Astrocyte (in vitro differentiated cells and primary cell): ENCODE measurements around the gene C6orf89. TPM values are rescaled to one million over a fixed set of nuclear protein-coding genes. Genes with fewer than 3 reads are reported as not detected.
A peak's percentile ranks its signal among the peaks of the same experiment; 100 is the strongest.

Source experiments
- DNase-seq: peaks from one replicate; pipeline ENCODE4 v3.0.0-alpha.2; 2010; ENCODE audit warnings: low read depth
- FAIRE-seq: peaks from 2 replicates; lab custom pipeline; 2011; peaks lifted over from hg19 to GRCh38; lab: Jason Lieb, UNC
- H2AFZ ChIP-seq: 2 replicates; pipeline ENCODE4 v1.6.0; 2012; ENCODE audit warnings: low read depth, low read length, inconsistent platforms
- H3K27ac ChIP-seq: 2 replicates; pipeline ENCODE4 v1.5.1; 2011; ENCODE audit warnings: low read depth, low read length, inconsistent platforms
- H3K27me3 ChIP-seq: 2 replicates; pipeline ENCODE4 v1.6.0; 2011; ENCODE audit warnings: low read length, inconsistent platforms; ENCODE audit not compliant: insufficient read depth
- H3K36me3 ChIP-seq: 2 replicates; pipeline ENCODE4 v1.5.1; 2011; ENCODE audit warnings: low read length, inconsistent platforms; ENCODE audit not compliant: insufficient read depth
- H3K4me1 ChIP-seq: 2 replicates; pipeline ENCODE4 v1.5.1; 2011; ENCODE audit warnings: low read length, inconsistent platforms; ENCODE audit not compliant: insufficient read depth
- H3K4me2 ChIP-seq: 2 replicates; pipeline ENCODE4 v1.6.0; 2012; ENCODE audit warnings: low read length, inconsistent platforms
- H3K4me3 ChIP-seq: 2 replicates; pipeline ENCODE4 v1.5.1; 2011; ENCODE audit warnings: low read depth, mild to moderate bottlenecking, low read length, inconsistent platforms; ENCODE audit not compliant: insufficient read depth
- H3K79me2 ChIP-seq: 2 replicates; pipeline ENCODE4 v1.6.0; 2012; ENCODE audit warnings: mild to moderate bottlenecking, low read length, inconsistent platforms; ENCODE audit not compliant: insufficient read depth
- H3K9ac ChIP-seq: 2 replicates; pipeline ENCODE4 v1.6.0; 2012; ENCODE audit warnings: mild to moderate bottlenecking, low read length, inconsistent platforms
- H3K9me3 ChIP-seq: 2 replicates; pipeline ENCODE4 v1.5.1; 2012; ENCODE audit warnings: low read depth, mild to moderate bottlenecking, low read length, inconsistent platforms; ENCODE audit not compliant: insufficient read depth
- H4K20me1 ChIP-seq: 2 replicates; pipeline ENCODE4 v1.6.0; 2012; ENCODE audit warnings: low read length, inconsistent platforms; ENCODE audit not compliant: insufficient read depth
- H3K27ac Mint-ChIP-seq: one replicate; pipeline ENCODE4 v1.8.0; 2021; ENCODE audit warnings: mild to moderate bottlenecking, mixed read lengths; ENCODE audit not compliant: unreplicated experiment
- H3K27me3 Mint-ChIP-seq: one replicate; pipeline ENCODE4 v1.8.0; 2021; ENCODE audit warnings: low read depth, mixed read lengths; ENCODE audit not compliant: unreplicated experiment
- H3K36me3 Mint-ChIP-seq: one replicate; pipeline ENCODE4 v1.8.0; 2021; ENCODE audit warnings: low read depth, mixed read lengths; ENCODE audit not compliant: unreplicated experiment
- H3K4me1 Mint-ChIP-seq: one replicate; pipeline ENCODE4 v1.8.0; 2021; ENCODE audit warnings: low read depth, mixed read lengths; ENCODE audit not compliant: unreplicated experiment
- H3K4me3 Mint-ChIP-seq: one replicate; pipeline ENCODE4 v1.8.0; 2021; ENCODE audit warnings: mild to moderate bottlenecking, moderate library complexity, mixed read lengths; ENCODE audit not compliant: unreplicated experiment
- H3K9me3 Mint-ChIP-seq: one replicate; pipeline ENCODE4 v1.8.0; 2021; ENCODE audit warnings: mild to moderate bottlenecking, mixed read lengths; ENCODE audit not compliant: unreplicated experiment
- EZH2 ChIP-seq: IDR thresholded peaks from 2 replicates; pipeline ENCODE4 v1.6.1; 2012; ENCODE audit warnings: mild to moderate bottlenecking, low read length, inconsistent platforms; ENCODE audit not compliant: insufficient read depth
- total RNA-seq: library from RNA; stranded (reverse); gene quantifications from 2 replicates; pipeline ENCODE4 v1.2.1, GENCODE V29; 2021
- TF ChIP-seq, protein P1 (sequence below): IDR thresholded peaks from 2 replicates; pipeline ENCODE4 v1.5.1; 2011; ENCODE audit warnings: low read depth, mild to moderate bottlenecking, inconsistent platforms, low read length, moderate library complexity; ENCODE audit not compliant: insufficient read depth

The C6orf89 gene
- total RNA-seq, 1 donor from 2014 or later = 37.8 TPM

DNA sequence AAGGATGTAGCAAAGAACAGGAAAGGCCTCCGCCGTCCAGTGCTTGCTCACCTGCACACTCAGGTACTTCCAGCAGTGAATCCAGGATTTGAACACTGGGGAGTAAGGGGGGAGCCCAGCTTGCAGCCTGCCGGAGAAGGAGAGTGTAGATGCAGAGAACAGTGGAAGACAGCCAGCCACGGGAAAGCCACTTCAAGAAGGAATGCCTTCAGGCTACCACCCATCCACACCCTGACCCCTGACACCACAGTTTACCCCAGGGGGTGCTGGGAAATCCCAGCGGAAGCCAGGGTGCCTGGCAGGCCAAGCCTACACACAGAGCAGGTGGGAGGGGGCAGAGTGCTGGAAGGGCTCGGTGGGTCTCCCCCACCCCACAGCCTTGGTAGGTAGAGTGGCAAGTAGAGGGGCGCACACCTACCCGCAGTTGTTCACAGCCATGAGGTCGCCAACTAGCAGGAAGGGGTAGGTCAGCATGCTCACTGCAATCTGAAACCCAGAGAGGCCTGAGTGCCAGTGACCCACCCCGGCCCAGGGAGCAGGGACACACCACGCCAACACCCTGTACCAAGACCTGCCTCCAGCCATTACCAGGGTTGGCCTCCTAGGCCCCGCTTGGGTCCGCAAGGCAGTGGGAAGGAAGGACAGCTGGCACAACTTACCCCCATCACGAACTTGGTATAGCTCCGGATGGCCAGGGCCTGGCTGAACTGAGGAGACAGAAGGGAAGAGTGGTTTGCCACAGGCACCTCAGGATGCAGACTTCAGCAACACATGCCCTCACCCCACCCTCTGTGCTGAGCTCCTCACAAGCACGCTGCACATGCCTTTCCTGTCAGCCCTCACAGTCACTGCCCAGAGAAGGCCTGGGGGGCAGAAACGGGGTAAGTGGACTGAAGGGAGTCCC, 84.5 kb downstream of the C6orf89 start:
- Histone ChIP-seq H4K20me1 (peaks cover 53% of the 10 kb centered on the region), H3K79me2 (no peaks in the 10 kb centered on the region), H3K4me1 (no peaks in the 10 kb centered on the region), H3K4me2 (no peak overlapping the region), H3K4me3 (no peak overlapping the region), H3K27me3 (no peaks in the 10 kb centered on the region), H3K9me3 (no peaks in the 10 kb centered on the region), H3K27ac (no peak overlapping the region), H2AFZ (no peak overlapping the region), H3K9ac (no peak overlapping the region), H3K36me3 (peaks cover 63% of the 10 kb centered on the region)
- DNase-seq (no peak), FAIRE-seq (no peak)
- no peaks in the 10 kb centered on the region for H3K9me3 Mint-ChIP-seq
- H3K36me3 Mint-ChIP-seq = peaks cover 27% of the 10 kb centered on the region
- peak overlapping the region; percentile 82 for H3K27ac Mint-ChIP-seq
- peak overlapping the region; percentile 15 for H3K4me3 Mint-ChIP-seq
- TF ChIP-seq EZH2 = no peak
- no peaks in the 10 kb centered on the region for H3K27me3 Mint-ChIP-seq
- H3K4me1 Mint-ChIP-seq = peaks cover 6% of the 10 kb centered on the region

- Histone ChIP-seq H3K9me3 (no peaks in the 10 kb centered on the region), H3K27me3 (no peaks in the 10 kb centered on the region), H3K36me3 (peaks cover 70% of the 10 kb centered on the region), H3K4me2 (no peak overlapping the region), H3K4me1 (no peaks in the 10 kb centered on the region), H3K27ac (no peak overlapping the region), H3K79me2 (no peaks in the 10 kb centered on the region), H3K4me3 (no peak overlapping the region), H4K20me1 (peaks cover 62% of the 10 kb centered on the region), H2AFZ (no peak overlapping the region), H3K9ac (no peak overlapping the region)
- no peaks in the 10 kb centered on the region for H3K27me3 Mint-ChIP-seq
- FAIRE-seq (no peak), DNase-seq (no peak)
- no peak overlapping the region for H3K27ac Mint-ChIP-seq
- H3K4me1 Mint-ChIP-seq = peaks cover 6% of the 10 kb centered on the region
- no peak overlapping the region for H3K4me3 Mint-ChIP-seq
- no peaks in the 10 kb centered on the region for H3K9me3 Mint-ChIP-seq
- TF ChIP-seq EZH2 = no peak
- TF ChIP-seq, protein P1, sequence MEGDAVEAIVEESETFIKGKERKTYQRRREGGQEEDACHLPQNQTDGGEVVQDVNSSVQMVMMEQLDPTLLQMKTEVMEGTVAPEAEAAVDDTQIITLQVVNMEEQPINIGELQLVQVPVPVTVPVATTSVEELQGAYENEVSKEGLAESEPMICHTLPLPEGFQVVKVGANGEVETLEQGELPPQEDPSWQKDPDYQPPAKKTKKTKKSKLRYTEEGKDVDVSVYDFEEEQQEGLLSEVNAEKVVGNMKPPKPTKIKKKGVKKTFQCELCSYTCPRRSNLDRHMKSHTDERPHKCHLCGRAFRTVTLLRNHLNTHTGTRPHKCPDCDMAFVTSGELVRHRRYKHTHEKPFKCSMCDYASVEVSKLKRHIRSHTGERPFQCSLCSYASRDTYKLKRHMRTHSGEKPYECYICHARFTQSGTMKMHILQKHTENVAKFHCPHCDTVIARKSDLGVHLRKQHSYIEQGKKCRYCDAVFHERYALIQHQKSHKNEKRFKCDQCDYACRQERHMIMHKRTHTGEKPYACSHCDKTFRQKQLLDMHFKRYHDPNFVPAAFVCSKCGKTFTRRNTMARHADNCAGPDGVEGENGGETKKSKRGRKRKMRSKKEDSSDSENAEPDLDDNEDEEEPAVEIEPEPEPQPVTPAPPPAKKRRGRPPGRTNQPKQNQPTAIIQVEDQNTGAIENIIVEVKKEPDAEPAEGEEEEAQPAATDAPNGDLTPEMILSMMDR = no peak
- peaks cover 29% of the 10 kb centered on the region for H3K36me3 Mint-ChIP-seq
Observed at GRCh38 chr6:36970892-36971842, 85.4 kb downstream of the C6orf89 start.

DNA sequence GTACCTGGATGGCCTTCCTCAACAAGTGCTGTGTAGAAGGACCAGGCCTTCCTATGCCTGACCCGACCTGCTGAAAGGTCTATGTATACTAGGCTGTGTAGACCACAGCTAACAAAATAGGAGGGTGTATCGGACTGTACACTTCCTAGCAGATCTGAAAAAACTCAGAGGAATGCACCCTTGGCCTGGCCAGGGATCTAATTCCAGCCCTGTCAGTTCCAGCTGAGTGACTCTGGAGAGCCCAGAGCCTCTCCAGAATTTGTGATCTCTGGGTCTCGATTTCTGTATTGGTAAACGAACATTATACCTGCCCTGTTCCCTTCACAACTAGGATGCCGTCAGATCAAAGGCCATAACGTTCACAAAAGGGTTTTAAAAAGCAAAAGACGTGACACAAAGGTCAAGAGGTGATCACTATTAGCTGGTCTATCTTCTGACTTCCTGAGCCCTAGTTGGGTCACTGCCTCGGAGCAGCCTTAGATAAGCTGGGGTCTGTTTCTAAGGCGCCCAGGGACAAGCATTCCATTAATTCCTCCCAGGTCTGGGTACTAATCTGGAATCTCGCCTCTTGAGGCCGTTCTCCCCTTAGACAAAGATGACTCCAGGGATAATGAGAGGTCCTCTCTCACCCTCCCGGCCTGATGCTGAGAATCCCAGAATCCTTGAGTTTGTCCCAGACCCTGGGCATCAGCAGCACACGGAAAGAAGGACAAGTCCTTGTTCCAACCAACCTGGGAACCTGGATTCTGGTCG, 86.3 kb downstream of the C6orf89 start:
- no peak for DNase-seq
- FAIRE-seq = no peak
- Mint-ChIP-seq H3K36me3 (peaks cover 30% of the 10 kb centered on the region), H3K4me3 (no peak overlapping the region), H3K27me3 (no peaks in the 10 kb centered on the region), H3K27ac (no peak overlapping the region), H3K4me1 (peaks cover 6% of the 10 kb centered on the region), H3K9me3 (no peaks in the 10 kb centered on the region)
- peaks cover 71% of the 10 kb centered on the region for H4K20me1 ChIP-seq
- H3K4me2 ChIP-seq = no peak overlapping the region
- no peak for TF ChIP-seq EZH2
- TF ChIP-seq, protein P1 = no peak
- peaks cover 76% of the 10 kb centered on the region for H3K36me3 ChIP-seq
- H2AFZ ChIP-seq = no peak overlapping the region
- H3K4me1 ChIP-seq = no peaks in the 10 kb centered on the region
- no peaks in the 10 kb centered on the region for H3K27me3 ChIP-seq
- H3K79me2 ChIP-seq = peaks cover 6% of the 10 kb centered on the region
- H3K4me3 ChIP-seq = no peak overlapping the region
- no peak overlapping the region for H3K27ac ChIP-seq
- H3K9me3 ChIP-seq = no peaks in the 10 kb centered on the region
- no peak overlapping the region for H3K9ac ChIP-seq
